ENCODE data around the gene IQGAP2. TPM values are rescaled to one million over a fixed set of nuclear protein-coding genes. Genes with fewer than 3 reads are reported as not detected.

The IQGAP2 gene
- total and polyA plus RNA-seq, 2 of the 8 experiments (the other 6 are each of a cell fraction or from before 2014, with no cell fraction given), result 19.7 to 66.0 TPM

- TF ChIP-seq CHD7 (IDR thresholded peaks at IDR 0.05; ENCODE audit: insufficient replicate concordance, low read length) (no peak), E2F6 (IDR thresholded peaks at IDR 0.05) (peak; percentile 91), KDM5A (IDR thresholded peaks at IDR 0.05; ENCODE audit: low read length) (no peak; the same call in 1 of the 2 replicates), POU5F1 (IDR thresholded peaks at IDR 0.05; ENCODE audit: low read depth, low read length) (no peak), YY1 (IDR thresholded peaks at IDR 0.05; ENCODE audit: low read depth, low read length) (no peak), HDAC6 (IDR thresholded peaks at IDR 0.05; ENCODE audit: low read depth, low read length) (no peak), CTBP2 (IDR thresholded peaks at IDR 0.05; ENCODE audit: borderline replicate concordance, insufficient read depth, insufficient read length, low read length) (no peak), HDAC2 (IDR thresholded peaks at IDR 0.05; ENCODE audit: borderline replicate concordance in 1 of 2, low read depth in 2 of 2, low read length in 2 of 2) (no peak), SUZ12 (IDR thresholded peaks at IDR 0.05; ENCODE audit: low read length) (peak; percentile 27; the same call in 1 of the 2 replicates), TAF1 (IDR thresholded peaks at IDR 0.05; ENCODE audit: low read depth, low read length) (peak; percentile 57; the same call in 1 of the 2 replicates), EGR1 (IDR thresholded peaks at IDR 0.05; ENCODE audit: borderline replicate concordance, low read depth, low read length) (no peak)
Observed at GRCh38 chr5:76403766-76404222, 709 bp downstream of the IQGAP2 start (continued).

Measured in H1 (cell line).